Activated CD4-positive, alpha-beta T cell treated with anti-CD3 and anti-CD28 coated beads, Interleukin-2, Interleukin-4, amounts not matched to agents 100 ng/mL and 50 ng/mL, durations not matched to agents 16 hours and 8 hours (primary cell): ENCODE data around the gene DCAF17.
"Not testable (repeated sequence)": the region's sequence is repeated elsewhere in the genome, so short reads cannot be mapped to it uniquely, and the experiment has no call there.

Source experiments
- DNase-seq: peaks from one replicate; pipeline ENCODE4 v3.0.0-alpha.2; 2020; ENCODE audit warnings: low spot score

Gene DCAF17

GRCh38 chr2:171515672-171516298 is 81.8 kb downstream of the DCAF17 start:
- DNase-seq, result no peak

- DNase-seq, result no peak
Observed at GRCh38 chr2:171516793-171517192, 82.8 kb downstream of the DCAF17 start.

GRCh38 chr2:171520471-171520870 is 86.4 kb downstream of the DCAF17 start:
- no peak for DNase-seq

GRCh38 chr2:171521361-171522051 is 87.5 kb downstream of the DCAF17 start:
- no peak for DNase-seq

- DNase-seq, result no peak
Observed at GRCh38 chr2:171522052-171522787, 88.2 kb downstream of the DCAF17 start, which contains the start of gene CYBRD1. CYBRD1 (plus strand) TSS chr2:171522474; CDS start chr2:171522546, 72 bp downstream.

- DNase-seq, result no peak
Observed at GRCh38 chr2:171522788-171523087, 88.7 kb downstream of the DCAF17 start.

- DNase-seq, result no peak
Observed at GRCh38 chr2:171523088-171524017, 89.3 kb downstream of the DCAF17 start.

GRCh38 chr2:171524018-171524401 is 90.0 kb downstream of the DCAF17 start:
- no peak for DNase-seq

GRCh38 chr2:171529914-171530313 is 95.9 kb downstream of the DCAF17 start:
- no peak for DNase-seq

GRCh38 chr2:171530378-171530777 is 96.4 kb downstream of the DCAF17 start:
- DNase-seq, result no peak

GRCh38 chr2:171530859-171531258 is 96.8 kb downstream of the DCAF17 start:
- not testable (repeated sequence) for DNase-seq

GRCh38 chr2:171531291-171531690 is 97.3 kb downstream of the DCAF17 start:
- no peak for DNase-seq

GRCh38 chr2:171531836-171532450 is 97.9 kb downstream of the DCAF17 start:
- no peak for DNase-seq

- no peak for DNase-seq
Observed at GRCh38 chr2:171533331-171533730, 99.3 kb downstream of the DCAF17 start.
